ENCODE results near the gene MED26.

DNA sequence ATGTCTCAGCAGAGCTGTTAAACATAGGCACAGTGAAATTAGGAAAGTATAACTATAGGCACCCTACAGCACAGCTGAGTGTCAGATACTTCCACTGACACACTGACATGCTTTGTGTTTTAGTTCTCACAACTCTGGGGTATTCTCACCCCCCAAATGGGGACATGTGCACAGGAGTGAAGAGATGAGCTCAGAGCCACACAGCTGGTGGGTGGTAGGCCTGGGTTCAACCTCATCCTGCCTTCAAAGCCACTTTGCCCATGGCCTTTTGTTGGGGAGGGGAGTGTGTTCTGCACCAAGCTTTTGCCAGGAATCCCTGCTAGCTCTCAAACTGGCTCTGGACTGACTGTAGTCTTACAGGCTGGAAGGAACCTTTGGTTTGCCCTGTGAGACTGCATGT lies 54.1 kb downstream of the MED26 start:
- TF ChIP-seq POLR2A (IDR thresholded peaks at IDR 0.05): no peak
- TF ChIP-seq POLR2AphosphoS5 (IDR thresholded peaks at IDR 0.05): no peak
- no peak for TF ChIP-seq CTCF (IDR thresholded peaks at IDR 0.05)
- no peak for TF ChIP-seq EP300 (IDR thresholded peaks at IDR 0.05)
